Measurements from ENCODE around the gene SNX19. TPM values are rescaled to one million over a fixed set of nuclear protein-coding genes. Genes with fewer than 3 reads are reported as not detected.

Gene SNX19
- total and polyA plus RNA-seq, 2 experiments from 2014 or later, result 5.2 to 30.0 TPM

DNA sequence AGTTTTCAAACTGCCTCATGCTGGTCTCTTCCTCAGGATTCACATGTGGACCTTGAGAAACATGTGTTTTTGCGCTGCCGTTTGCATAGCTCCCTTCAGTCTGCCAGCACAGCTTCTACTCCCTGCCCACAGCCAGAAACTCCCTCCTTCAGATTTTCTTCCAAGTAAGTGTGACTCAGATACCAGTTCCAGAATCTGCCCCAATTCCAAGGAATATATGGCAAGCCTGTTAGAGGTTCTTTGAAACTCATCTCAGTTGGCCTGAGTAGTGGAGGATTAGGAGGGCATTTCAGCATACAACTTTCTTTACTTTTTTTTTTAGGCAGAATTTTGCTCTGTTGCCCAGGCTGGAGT is 67.1 kb downstream of the SNX19 start:
- H3K36me3 ChIP-seq (ENCODE audit: insufficient read depth), result no peaks in the 10 kb centered on the region
- H3K4me3 Mint-ChIP-seq, result no peak overlapping the region
- H2AFZ ChIP-seq, result no peak overlapping the region
- no peak overlapping the region for H3K4me3 ChIP-seq
- H3K79me2 ChIP-seq (replicated peaks; ENCODE audit: insufficient read depth), result no peaks in the 10 kb centered on the region
- H3K27ac ChIP-seq (ENCODE audit: low read depth), result no peak overlapping the region
- 0 out of 2 replicates have a peak, but pooled peaks cover 7% of the 10 kb centered on the region for H3K9me2 ChIP-seq (ENCODE audit: insufficient read depth)
- DNase-seq (ENCODE audit: low spot score), result no peak
- no peaks in the 10 kb centered on the region for H3K9me3 Mint-ChIP-seq
- no peaks in the 10 kb centered on the region for H3K27me3 Mint-ChIP-seq (ENCODE audit: insufficient read depth, low read depth, poor library complexity)
- H3K4me2 ChIP-seq, result no peak overlapping the region
- no peak for ATAC-seq
- H4K20me1 ChIP-seq (replicated peaks; ENCODE audit: insufficient read depth), result no peaks in the 10 kb centered on the region
- H3K4me1 Mint-ChIP-seq, result no peaks in the 10 kb centered on the region
- no peaks in the 10 kb centered on the region for H3F3A ChIP-seq (replicated peaks; ENCODE audit: low read depth)
- TF ChIP-seq CTCF (conservative IDR thresholded peaks at IDR 0.05; ENCODE audit: low read depth in 2 of 2) (no peak), POLR2AphosphoS5 (IDR thresholded peaks at IDR 0.05; ENCODE audit: low read depth) (no peak), STAT1 (IDR thresholded peaks at IDR 0.05; ENCODE audit: unreplicated experiment) (no peak)
- TF ChIP-seq, protein P1, sequence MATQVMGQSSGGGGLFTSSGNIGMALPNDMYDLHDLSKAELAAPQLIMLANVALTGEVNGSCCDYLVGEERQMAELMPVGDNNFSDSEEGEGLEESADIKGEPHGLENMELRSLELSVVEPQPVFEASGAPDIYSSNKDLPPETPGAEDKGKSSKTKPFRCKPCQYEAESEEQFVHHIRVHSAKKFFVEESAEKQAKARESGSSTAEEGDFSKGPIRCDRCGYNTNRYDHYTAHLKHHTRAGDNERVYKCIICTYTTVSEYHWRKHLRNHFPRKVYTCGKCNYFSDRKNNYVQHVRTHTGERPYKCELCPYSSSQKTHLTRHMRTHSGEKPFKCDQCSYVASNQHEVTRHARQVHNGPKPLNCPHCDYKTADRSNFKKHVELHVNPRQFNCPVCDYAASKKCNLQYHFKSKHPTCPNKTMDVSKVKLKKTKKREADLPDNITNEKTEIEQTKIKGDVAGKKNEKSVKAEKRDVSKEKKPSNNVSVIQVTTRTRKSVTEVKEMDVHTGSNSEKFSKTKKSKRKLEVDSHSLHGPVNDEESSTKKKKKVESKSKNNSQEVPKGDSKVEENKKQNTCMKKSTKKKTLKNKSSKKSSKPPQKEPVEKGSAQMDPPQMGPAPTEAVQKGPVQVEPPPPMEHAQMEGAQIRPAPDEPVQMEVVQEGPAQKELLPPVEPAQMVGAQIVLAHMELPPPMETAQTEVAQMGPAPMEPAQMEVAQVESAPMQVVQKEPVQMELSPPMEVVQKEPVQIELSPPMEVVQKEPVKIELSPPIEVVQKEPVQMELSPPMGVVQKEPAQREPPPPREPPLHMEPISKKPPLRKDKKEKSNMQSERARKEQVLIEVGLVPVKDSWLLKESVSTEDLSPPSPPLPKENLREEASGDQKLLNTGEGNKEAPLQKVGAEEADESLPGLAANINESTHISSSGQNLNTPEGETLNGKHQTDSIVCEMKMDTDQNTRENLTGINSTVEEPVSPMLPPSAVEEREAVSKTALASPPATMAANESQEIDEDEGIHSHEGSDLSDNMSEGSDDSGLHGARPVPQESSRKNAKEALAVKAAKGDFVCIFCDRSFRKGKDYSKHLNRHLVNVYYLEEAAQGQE (IDR thresholded peaks at IDR 0.05; ENCODE audit: unreplicated experiment), result no peak
- TF ChIP-seq, protein P2, sequence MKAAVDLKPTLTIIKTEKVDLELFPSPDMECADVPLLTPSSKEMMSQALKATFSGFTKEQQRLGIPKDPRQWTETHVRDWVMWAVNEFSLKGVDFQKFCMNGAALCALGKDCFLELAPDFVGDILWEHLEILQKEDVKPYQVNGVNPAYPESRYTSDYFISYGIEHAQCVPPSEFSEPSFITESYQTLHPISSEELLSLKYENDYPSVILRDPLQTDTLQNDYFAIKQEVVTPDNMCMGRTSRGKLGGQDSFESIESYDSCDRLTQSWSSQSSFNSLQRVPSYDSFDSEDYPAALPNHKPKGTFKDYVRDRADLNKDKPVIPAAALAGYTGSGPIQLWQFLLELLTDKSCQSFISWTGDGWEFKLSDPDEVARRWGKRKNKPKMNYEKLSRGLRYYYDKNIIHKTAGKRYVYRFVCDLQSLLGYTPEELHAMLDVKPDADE (IDR thresholded peaks at IDR 0.05), result no peak
- H3K36me3 Mint-ChIP-seq (ENCODE audit: low read depth), result no peaks in the 10 kb centered on the region
- no peak overlapping the region for H3K27ac Mint-ChIP-seq
- no peaks in the 10 kb centered on the region for H3K4me1 ChIP-seq (ENCODE audit: insufficient read depth)
- no peaks in the 10 kb centered on the region for H3K27me3 ChIP-seq (ENCODE audit: insufficient read depth)

GRCh38 chr11:130848361-130849214 is 67.7 kb downstream of the SNX19 start:
- no peak for ATAC-seq
- Mint-ChIP-seq H3K27ac (no peak overlapping the region), H3K9me3 (no peaks in the 10 kb centered on the region), H3K4me3 (no peak overlapping the region), H3K27me3 (ENCODE audit: insufficient read depth, low read depth, poor library complexity) (no peaks in the 10 kb centered on the region), H3K4me1 (peaks cover 2% of the 10 kb centered on the region; the same call in 2 of the 3 replicates), H3K36me3 (ENCODE audit: low read depth) (no peaks in the 10 kb centered on the region)
- no peaks in the 10 kb centered on the region for H3K79me2 ChIP-seq (replicated peaks; ENCODE audit: insufficient read depth)
- H3F3A ChIP-seq (replicated peaks; ENCODE audit: low read depth), result no peaks in the 10 kb centered on the region
- H4K20me1 ChIP-seq (replicated peaks; ENCODE audit: insufficient read depth), result no peaks in the 10 kb centered on the region
- no peak overlapping the region for H2AFZ ChIP-seq
- H3K4me2 ChIP-seq, result no peak overlapping the region
- H3K4me3 ChIP-seq, result no peak overlapping the region
- H3K27ac ChIP-seq (ENCODE audit: low read depth), result no peak overlapping the region
- H3K36me3 ChIP-seq (ENCODE audit: insufficient read depth), result no peaks in the 10 kb centered on the region
- H3K4me1 ChIP-seq (ENCODE audit: insufficient read depth), result no peaks in the 10 kb centered on the region
- 0 out of 2 replicates have a peak, but pooled peaks cover 7% of the 10 kb centered on the region for H3K9me2 ChIP-seq (ENCODE audit: insufficient read depth)
- H3K27me3 ChIP-seq (ENCODE audit: insufficient read depth), result no peaks in the 10 kb centered on the region
- DNase-seq (ENCODE audit: low spot score), result no peak
- TF ChIP-seq STAT1 (IDR thresholded peaks at IDR 0.05; ENCODE audit: unreplicated experiment) (no peak), NANOG (IDR thresholded peaks at IDR 0.05; ENCODE audit: borderline replicate concordance) (no peak), EZH2phosphoT487 (IDR thresholded peaks at IDR 0.05; ENCODE audit: unreplicated experiment) (no peak)
- TF ChIP-seq, protein P3, sequence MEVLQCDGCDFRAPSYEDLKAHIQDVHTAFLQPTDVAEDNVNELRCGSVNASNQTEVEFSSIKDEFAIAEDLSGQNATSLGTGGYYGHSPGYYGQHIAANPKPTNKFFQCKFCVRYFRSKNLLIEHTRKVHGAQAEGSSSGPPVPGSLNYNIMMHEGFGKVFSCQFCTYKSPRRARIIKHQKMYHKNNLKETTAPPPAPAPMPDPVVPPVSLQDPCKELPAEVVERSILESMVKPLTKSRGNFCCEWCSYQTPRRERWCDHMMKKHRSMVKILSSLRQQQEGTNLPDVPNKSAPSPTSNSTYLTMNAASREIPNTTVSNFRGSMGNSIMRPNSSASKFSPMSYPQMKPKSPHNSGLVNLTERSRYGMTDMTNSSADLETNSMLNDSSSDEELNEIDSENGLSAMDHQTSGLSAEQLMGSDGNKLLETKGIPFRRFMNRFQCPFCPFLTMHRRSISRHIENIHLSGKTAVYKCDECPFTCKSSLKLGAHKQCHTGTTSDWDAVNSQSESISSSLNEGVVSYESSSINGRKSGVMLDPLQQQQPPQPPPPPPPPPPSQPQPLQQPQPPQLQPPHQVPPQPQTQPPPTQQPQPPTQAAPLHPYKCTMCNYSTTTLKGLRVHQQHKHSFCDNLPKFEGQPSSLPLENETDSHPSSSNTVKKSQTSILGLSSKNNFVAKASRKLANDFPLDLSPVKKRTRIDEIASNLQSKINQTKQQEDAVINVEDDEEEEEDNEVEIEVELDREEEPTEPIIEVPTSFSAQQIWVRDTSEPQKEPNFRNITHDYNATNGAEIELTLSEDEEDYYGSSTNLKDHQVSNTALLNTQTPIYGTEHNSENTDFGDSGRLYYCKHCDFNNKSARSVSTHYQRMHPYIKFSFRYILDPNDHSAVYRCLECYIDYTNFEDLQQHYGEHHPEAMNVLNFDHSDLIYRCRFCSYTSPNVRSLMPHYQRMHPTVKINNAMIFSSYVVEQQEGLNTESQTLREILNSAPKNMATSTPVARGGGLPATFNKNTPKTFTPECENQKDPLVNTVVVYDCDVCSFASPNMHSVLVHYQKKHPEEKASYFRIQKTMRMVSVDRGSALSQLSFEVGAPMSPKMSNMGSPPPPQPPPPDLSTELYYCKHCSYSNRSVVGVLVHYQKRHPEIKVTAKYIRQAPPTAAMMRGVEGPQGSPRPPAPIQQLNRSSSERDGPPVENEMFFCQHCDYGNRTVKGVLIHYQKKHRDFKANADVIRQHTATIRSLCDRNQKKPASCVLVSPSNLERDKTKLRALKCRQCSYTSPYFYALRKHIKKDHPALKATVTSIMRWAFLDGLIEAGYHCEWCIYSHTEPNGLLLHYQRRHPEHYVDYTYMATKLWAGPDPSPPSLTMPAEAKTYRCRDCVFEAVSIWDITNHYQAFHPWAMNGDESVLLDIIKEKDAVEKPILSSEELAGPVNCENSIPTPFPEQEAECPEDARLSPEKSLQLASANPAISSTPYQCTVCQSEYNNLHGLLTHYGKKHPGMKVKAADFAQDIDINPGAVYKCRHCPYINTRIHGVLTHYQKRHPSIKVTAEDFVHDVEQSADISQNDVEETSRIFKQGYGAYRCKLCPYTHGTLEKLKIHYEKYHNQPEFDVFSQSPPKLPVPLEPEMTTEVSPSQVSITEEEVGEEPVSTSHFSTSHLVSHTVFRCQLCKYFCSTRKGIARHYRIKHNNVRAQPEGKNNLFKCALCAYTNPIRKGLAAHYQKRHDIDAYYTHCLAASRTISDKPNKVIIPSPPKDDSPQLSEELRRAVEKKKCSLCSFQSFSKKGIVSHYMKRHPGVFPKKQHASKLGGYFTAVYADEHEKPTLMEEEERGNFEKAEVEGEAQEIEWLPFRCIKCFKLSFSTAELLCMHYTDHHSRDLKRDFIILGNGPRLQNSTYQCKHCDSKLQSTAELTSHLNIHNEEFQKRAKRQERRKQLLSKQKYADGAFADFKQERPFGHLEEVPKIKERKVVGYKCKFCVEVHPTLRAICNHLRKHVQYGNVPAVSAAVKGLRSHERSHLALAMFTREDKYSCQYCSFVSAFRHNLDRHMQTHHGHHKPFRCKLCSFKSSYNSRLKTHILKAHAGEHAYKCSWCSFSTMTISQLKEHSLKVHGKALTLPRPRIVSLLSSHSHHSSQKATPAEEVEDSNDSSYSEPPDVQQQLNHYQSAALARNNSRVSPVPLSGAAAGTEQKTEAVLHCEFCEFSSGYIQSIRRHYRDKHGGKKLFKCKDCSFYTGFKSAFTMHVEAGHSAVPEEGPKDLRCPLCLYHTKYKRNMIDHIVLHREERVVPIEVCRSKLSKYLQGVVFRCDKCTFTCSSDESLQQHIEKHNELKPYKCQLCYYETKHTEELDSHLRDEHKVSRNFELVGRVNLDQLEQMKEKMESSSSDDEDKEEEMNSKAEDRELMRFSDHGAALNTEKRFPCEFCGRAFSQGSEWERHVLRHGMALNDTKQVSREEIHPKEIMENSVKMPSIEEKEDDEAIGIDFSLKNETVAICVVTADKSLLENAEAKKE (CRISPR knock-in tag; IDR thresholded peaks at IDR 0.05), result no peak

Measured in GM23338 (cell line).